ENCODE data around the gene SLC30A3. TPM values are rescaled to one million over a fixed set of nuclear protein-coding genes. Genes with fewer than 3 reads are reported as not detected.
A peak's percentile ranks its signal among the peaks of the same experiment; 100 is the strongest.
"Not testable (repeated sequence)": the region's sequence is repeated elsewhere in the genome, so short reads cannot be mapped to it uniquely, and the experiment has no call there.

The SLC30A3 gene
- total RNA-seq, 1 experiment from 2014 or later = 0.11 TPM

DNA sequence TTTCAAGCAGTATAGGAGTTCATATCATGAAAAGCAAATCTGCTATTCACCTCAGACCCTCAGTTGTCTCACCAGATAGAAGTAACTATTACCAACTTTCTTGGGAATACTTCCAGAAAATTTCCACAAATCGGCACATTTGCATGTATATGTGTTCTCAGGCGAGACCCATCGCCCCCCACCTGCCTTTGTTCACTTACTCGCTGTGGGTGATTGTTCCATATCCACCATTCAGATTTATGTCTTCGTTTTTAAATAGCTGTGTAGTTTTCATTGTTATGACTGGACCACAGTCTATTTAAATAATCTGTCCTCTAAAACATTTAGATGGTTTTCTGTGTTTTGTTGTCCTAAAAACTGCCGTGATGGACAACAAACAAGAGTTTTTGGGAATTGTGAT lies 22.6 kb upstream of the SLC30A3 start:
- no peak for DNase-seq (ENCODE audit: low read depth)

- DNase-seq (ENCODE audit: low read depth) = no peak
Measured at GRCh38 chr2:27284996-27285395, 22.1 kb upstream of the SLC30A3 start.

DNA sequence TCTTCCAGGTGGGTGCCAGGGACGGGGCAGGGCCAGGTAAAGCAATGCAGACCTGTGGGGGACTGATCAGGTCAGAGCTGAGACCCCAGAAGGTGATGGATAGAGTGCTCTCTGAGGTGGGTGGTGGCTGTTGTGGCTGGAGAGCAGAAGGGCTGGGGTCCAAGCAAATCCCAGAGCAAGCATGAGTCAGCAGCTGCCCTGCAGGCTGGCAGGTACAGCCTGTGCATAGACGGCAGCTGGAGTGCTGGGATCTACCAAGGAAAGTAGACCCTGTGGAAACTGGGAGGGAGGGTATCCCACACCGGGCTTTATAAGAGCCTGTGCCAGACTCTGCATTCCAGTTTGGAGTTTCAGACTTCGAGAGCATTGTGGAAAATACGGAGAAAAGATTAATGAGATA lies 20.0 kb upstream of the SLC30A3 start:
- DNase-seq (ENCODE audit: low read depth) = peak; percentile 25

GRCh38 chr2:27281855-27282559 lies 19.2 kb upstream of the SLC30A3 start, which contains the start of gene TRIM54:
Gene TRIM54 (plus strand): TSS chr2:27282429. CDS start chr2:27282732, 303 bp downstream.
- no peak for DNase-seq (ENCODE audit: low read depth)

DNA sequence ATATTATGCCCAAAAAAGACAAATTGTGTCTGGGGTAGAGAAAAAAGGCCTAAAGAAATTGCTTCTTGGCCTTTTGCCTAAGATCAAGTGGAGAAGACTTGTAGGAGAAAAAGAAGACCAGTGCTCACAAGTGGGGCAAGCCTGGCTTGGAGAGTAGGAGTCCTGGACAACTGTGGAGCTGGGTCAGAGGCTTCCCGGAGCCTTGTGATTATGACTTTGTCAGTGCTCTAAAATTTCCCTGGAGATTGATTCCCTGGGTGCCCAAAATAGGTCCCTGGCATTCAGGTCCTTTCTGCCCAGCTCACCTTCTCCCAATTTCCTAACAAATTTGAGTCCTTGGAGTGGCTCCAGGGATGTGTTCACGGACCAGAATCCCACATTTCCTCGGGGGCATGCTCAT lies 18.6 kb upstream of the SLC30A3 start:
- no peak for DNase-seq (ENCODE audit: low read depth)

GRCh38 chr2:27280826-27281225 lies 18.0 kb upstream of the SLC30A3 start:
- no peak for DNase-seq (ENCODE audit: low read depth)

DNA sequence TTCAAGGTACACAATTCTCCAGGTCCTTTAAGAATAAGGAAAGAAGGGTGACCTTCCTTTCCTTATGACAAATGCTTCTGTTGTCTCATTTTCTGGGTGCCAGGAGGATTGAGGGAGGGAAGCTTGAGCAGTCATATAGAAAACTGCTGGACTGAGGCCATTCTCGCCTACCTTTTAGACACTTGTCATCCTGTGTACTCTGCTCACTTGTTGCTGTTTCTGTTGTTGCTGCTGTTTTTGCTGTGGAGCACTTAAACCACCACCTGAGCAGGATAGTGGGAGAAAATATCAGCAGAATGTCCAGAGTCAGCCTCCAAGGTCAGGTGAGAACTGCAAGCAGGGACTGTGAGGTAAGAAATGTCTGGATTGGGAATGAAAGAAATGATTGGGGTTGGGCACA lies 15.2 kb upstream of the SLC30A3 start:
- no peak for DNase-seq (ENCODE audit: low read depth)

- DNase-seq (ENCODE audit: low read depth) = no peak
Measured at GRCh38 chr2:27275211-27276150, 12.6 kb upstream of the SLC30A3 start, which contains the start of gene DNAJC5G. Gene DNAJC5G (plus strand): TSS chr2:27275433. CDS start chr2:27276729, 1,296 bp downstream.

DNA sequence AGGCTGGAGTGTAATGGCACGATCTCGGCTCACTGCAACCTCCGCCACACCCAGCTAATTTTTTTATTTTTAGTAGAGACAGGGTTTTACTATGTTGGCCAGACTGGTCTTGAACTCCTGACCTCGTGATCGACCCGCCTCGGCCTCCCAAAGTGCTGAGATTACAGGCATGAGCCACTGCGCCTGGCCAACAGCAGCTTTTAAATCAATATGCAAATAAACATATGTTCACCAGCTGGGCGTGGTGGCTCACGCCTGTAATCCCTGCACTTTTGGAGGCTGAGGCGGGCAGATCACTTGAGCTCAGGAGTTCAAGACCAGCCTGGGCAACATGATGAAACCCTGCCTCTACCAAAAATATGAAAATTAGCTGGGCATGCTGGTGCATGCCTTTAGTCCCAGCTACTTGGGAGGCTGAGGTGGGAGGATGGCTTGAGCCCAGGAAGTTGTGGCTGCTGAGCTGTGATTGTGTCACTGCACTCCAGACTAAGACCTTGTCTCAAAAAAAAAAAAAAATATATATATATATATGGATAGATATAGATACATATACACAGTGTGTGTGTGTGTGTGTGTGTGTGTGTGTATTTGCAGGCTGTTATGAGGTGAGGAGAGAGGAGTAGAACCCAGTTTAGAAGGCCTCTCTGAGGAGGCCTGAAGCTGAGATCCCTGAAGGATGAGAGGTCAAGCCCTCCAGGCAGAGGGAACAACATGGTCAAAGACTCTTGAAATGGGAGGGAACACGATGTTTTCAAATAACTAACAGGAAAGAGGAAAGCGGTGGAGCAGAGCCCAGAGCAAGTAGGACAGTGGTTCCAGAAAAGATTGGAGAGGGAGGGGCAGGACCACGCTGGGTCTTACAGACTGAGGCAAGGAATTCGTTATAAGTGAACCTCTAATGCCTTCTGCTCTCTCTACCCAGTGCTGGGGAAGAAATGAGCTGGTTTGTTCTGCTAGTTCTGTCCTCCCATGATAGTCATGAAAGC lies 10.0 kb upstream of the SLC30A3 start:
- not testable (repeated sequence) for DNase-seq (ENCODE audit: low read depth)

DNA sequence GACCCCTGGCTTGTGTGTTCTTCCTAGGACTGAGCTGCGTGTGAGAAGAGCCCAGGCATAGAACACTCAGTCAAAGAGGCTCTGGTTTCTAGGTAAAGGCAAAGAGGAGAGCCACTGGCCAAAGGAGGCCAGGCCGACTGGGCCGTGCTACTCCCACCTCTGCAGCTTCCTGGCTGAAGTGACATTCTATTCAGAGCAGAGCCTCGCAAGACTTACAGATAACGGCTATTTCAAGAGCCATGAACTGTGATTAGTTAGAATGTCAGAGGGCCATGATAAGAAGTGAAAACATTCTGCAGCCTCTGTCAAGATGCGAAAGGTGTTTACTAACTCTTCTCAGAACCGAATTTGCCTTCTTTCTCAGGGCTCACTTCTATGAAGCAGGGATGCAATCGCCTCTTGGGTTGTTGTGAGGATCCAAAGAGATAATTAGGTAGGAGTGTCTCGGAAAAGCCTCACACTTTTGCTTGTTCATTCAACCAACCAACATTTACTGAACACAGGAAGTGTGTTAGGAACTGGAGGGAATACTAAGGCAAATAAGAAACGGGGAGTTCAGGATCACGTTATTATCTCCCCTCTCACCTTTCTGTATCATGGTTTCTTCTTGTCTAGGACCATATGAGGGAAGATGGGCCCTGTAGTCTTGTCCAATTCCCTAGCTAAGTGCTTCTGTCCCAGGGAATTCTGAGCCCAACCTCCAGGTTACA lies 8.9 kb upstream of the SLC30A3 start:
- DNase-seq (ENCODE audit: low read depth) = no peak

DNA sequence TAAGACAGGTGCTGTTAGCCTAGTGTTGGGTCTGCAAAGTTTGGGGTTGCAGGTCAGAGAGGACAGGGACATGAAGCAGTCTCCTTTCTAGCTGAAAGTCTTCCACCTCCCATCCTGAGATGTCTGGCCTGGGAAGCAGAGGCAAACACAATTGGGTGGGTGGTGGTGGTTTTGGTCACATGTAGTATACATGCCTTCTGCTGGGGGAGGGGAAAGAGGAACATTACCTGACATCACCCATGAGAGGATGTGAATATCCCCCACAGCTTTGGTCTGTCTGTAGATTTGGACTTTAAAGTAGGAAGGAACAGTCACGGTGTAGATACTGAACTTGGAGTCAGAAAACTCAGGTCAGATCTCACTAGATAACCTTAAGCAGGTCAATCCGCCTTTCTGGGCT lies 7.8 kb upstream of the SLC30A3 start:
- DNase-seq (ENCODE audit: low read depth) = no peak

DNA sequence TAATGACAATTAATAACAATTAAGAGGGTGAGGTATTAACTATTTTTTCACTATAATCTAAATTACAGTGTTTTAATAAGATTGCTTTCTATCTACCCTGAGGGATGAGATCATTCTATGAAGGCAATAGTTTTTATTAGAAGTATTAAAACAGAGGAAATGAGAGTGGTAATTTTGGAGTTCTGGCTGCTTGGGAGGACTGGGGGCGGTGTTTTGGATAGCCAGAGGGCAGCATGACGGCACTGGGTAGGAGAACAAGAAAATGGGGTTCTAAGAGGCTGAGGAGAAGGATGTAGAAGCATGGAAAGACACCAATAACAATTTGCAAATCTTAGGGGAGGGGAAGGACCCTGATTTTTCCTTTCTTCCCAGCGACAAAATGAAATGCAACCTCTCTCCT lies 7.3 kb upstream of the SLC30A3 start:
- no peak for DNase-seq (ENCODE audit: low read depth)

GRCh38 chr2:27268296-27268695 lies 5.4 kb upstream of the SLC30A3 start:
- not testable (repeated sequence) for DNase-seq (ENCODE audit: low read depth)

DNA sequence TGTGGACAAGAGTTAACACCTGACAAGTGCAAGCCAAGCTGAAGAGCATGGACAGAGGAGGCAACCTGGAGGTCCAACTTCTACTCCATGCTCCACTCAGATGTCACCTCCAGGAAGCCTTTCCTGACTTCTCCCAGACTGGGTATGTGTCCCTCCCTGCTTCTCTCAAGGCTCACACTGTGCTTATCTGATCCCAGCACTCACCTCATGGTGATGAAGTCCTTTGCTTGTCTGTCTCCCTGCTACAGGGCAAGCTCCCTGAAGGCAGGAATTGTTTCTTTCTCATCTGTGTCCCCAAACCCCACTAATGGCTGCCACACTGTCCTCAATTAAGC lies 2.7 kb upstream of the SLC30A3 start:
- no peak for DNase-seq (ENCODE audit: low read depth)

GRCh38 chr2:27264753-27265535 lies 2.1 kb upstream of the SLC30A3 start:
- DNase-seq (ENCODE audit: low read depth) = peak; percentile 81

GRCh38 chr2:27264253-27264752 lies 1.5 kb upstream of the SLC30A3 start:
- DNase-seq (ENCODE audit: low read depth) = no peak

DNA sequence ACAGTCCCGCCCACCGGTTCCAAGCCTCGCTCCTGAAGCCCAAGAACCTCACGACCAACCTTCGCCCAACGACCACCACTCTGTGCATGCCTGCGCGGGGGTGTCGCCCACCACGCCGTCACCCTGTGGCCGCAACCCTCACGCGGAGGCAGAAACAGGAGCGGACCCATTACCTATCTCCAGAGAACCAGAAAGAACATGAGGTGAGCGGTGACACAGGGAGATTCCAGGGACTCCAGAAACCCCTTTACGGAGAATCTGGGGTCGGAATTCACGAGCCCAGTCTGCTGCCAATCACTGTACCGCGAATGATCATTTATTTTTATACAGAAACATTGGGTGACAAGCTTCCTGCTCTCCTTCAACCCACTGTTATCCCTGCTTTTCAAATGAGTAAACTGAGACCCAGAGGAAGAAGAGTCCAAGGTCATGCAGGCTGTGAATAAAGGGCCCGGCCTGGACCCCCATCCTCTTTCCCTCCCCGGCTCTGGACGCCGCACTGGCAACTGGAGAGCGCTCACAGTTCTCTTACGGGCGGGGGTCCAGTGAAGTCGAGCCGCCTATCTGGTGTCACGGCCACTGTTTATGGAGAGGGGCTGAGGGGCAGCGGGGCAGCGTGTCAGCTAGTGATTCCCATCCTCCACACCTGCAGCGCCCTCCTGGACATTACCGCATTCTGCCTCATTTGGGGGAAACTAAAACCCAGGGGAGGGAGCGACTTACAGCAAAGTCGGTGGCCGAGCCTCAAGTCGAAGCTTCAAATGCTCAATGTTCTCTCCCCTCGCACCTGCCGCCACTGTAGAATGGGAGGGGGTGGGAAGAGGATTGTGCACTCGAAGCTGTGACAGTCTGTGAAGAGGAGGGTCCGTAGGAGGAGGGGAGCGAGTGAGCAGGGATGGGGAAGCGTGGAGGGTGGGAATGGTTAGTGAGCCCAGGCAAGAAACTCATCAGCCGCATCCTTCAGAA lies 723 bp upstream of the SLC30A3 start:
- no peak for DNase-seq (ENCODE audit: low read depth)

DNA sequence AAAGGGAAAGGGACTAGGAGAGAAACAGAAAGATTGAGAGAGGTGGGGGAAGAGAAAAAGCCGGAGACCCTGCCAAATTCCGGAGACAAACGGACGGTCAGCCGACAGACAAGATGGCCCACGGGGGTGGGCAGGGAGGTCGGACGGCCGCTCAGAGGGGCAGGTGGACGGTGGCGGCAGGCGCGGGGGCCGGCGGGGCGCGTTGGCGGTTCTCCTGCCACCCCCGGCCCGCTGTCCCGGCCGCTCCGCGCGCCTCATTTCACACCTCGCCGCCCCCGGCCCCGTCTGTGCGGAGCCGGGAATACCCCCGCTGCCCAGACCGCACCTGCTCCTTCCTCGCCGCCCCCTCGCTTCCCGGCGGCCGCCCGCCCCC lies 935 bp downstream of the SLC30A3 start:
- DNase-seq (ENCODE audit: low read depth) = no peak

Measured in Daoy (cell line).